Liver (tissue), 3 donors: Measurements from ENCODE around the gene DNAJC12.

ENCODE experiments used
- CTCF ChIP-seq: fragments of 150-350 bp; IDR thresholded peaks from 2 replicates; pipeline ENCODE4 v1.5.1; 2017; ENCODE audit warnings: improper control_type of control experiment, low read depth, low read length; ENCODE audit not compliant: missing input control
- GABPA ChIP-seq, 2 donors: IDR thresholded peaks in 1 of 2; conservative IDR thresholded peaks in 1 of 2; 2 replicates each; pipeline ENCODE4 v1.6.1; 2016; ENCODE audit warnings: antibody characterized with exemption in 2 of 2, mild to moderate bottlenecking in 1 of 2, moderate library complexity in 1 of 2
- MAX ChIP-seq: IDR thresholded peaks from 2 replicates; pipeline ENCODE4 v1.6.1; 2016; ENCODE audit warnings: antibody characterized with exemption
- NR2F2 ChIP-seq: IDR thresholded peaks from 2 replicates; pipeline ENCODE4 v1.6.1; 2016; ENCODE audit warnings: antibody characterized with exemption
- donor health status: healthy.
- donor health status: healthy.

- TF ChIP-seq MAX (no peak), CTCF (no peak), NR2F2 (no peak), GABPA (IDR thresholded peaks at IDR 0.05 in 1 of 2, conservative IDR thresholded peaks at IDR 0.05 in 1 of 2) (no peak)
These were observed 28.9 kb downstream of the DNAJC12 start for GRCh38 chr10:67809107-67809506.
